ENCODE data around the gene PAM.

DNA sequence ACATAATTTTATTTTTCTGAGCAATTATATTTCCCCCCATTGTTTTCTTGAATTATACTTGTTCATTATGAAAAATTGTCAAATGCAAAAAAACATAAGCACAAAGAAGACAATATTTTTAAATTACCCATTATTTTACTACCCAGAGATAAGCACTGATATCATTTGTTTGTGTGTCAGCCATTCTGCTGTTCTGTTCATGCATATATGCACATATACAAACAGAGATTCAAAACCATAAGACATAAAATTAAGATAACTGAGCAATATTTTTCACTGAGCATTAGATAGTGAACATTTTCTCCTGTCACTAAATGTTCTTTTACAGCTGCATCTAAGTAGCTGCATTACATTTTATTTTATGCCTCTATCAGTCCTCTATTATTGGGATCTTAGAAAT lies 35.6 kb downstream of the PAM start:
- TF ChIP-seq, protein P1, sequence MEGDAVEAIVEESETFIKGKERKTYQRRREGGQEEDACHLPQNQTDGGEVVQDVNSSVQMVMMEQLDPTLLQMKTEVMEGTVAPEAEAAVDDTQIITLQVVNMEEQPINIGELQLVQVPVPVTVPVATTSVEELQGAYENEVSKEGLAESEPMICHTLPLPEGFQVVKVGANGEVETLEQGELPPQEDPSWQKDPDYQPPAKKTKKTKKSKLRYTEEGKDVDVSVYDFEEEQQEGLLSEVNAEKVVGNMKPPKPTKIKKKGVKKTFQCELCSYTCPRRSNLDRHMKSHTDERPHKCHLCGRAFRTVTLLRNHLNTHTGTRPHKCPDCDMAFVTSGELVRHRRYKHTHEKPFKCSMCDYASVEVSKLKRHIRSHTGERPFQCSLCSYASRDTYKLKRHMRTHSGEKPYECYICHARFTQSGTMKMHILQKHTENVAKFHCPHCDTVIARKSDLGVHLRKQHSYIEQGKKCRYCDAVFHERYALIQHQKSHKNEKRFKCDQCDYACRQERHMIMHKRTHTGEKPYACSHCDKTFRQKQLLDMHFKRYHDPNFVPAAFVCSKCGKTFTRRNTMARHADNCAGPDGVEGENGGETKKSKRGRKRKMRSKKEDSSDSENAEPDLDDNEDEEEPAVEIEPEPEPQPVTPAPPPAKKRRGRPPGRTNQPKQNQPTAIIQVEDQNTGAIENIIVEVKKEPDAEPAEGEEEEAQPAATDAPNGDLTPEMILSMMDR (IDR thresholded peaks at IDR 0.05) = no peak
- TF ChIP-seq REST (IDR thresholded peaks at IDR 0.05; ENCODE audit: insufficient read depth in 1 of 2, low read depth in 2 of 2, low read length in 1 of 2) (no peak), POLR2AphosphoS5 (IDR thresholded peaks at IDR 0.05; ENCODE audit: low read depth, low read length) (no peak), TCF7L2 (IDR thresholded peaks at IDR 0.05; ENCODE audit: low read depth, low read length) (no peak)

All from Panc1 (cell line).